OCI-LY1 (cell line): Measurements from ENCODE around the gene LDLRAD1.
"Not testable (repeated sequence)": the region's sequence is repeated elsewhere in the genome, so short reads cannot be mapped to it uniquely, and the experiment has no call there.

Source experiments
- H2AFZ ChIP-seq: fragments of 200-600 bp; sonication (generic), shearing (Covaris generic); 2 replicates; pipeline ENCODE4 v1.6.0; 2014; ENCODE audit warnings: antibody characterized with exemption, mild to moderate bottlenecking, low read length
- H3F3A ChIP-seq: fragments of 200-600 bp; sonication (generic), shearing (Covaris generic); 2 replicates; pipeline ENCODE4 v1.6.0; 2014; ENCODE audit warnings: mild to moderate bottlenecking, antibody characterized with exemption, low read length, moderate library complexity; ENCODE audit not compliant: insufficient read depth
- H3K27ac ChIP-seq: fragments of 200-600 bp; sonication (generic); 2 replicates; pipeline ENCODE4 v1.5.1; 2014; ENCODE audit warnings: low read length, mixed run types, mild to moderate bottlenecking, low read depth; ENCODE audit not compliant: poor library complexity, severe bottlenecking
- H3K27me3 ChIP-seq: fragments of 200-600 bp; sonication (generic); 2 replicates; pipeline ENCODE4 v1.6.0; 2014; ENCODE audit warnings: antibody characterized with exemption, mild to moderate bottlenecking, low read length, moderate library complexity; ENCODE audit not compliant: insufficient read depth
- H3K36me3 ChIP-seq: fragments of 200-600 bp; sonication (generic); 2 replicates; pipeline ENCODE4 v1.6.1; 2014; ENCODE audit warnings: mild to moderate bottlenecking, antibody characterized with exemption, low read length, moderate library complexity, mixed read lengths; ENCODE audit not compliant: insufficient read depth
- H3K4me1 ChIP-seq: fragments of 200-600 bp; sonication (generic); 2 replicates; pipeline ENCODE4 v1.5.1; 2014; ENCODE audit warnings: mild to moderate bottlenecking, low read length, moderate library complexity; ENCODE audit not compliant: insufficient read depth, severe bottlenecking
- H3K4me2 ChIP-seq: fragments of 200-600 bp; sonication (generic), shearing (Covaris generic); 2 replicates; pipeline ENCODE4 v1.6.1; 2014; ENCODE audit warnings: low read length
- H3K4me3 ChIP-seq: fragments of 200-600 bp; sonication (generic); 2 replicates; pipeline ENCODE4 v1.5.1; 2014; ENCODE audit warnings: low read length, low read depth, mild to moderate bottlenecking, mixed read lengths; ENCODE audit not compliant: poor library complexity, severe bottlenecking
- H3K79me2 ChIP-seq: fragments of 200-600 bp; shearing (Covaris generic); 2 replicates; pipeline ENCODE4 v1.6.1; 2016; ENCODE audit warnings: mixed run types, low read length, mixed read lengths; ENCODE audit not compliant: insufficient read depth
- H3K9ac ChIP-seq: fragments of 200-600 bp; sonication (generic), shearing (Covaris generic); 2 replicates; pipeline ENCODE4 v1.6.1; 2014; ENCODE audit warnings: mild to moderate bottlenecking, low read length, mixed read lengths
- H3K9me2 ChIP-seq: fragments of 200-600 bp; sonication (generic), shearing (Covaris generic); 2 replicates; pipeline ENCODE4 v1.6.1; 2014; ENCODE audit warnings: low read depth, mild to moderate bottlenecking, low read length, mixed read lengths
- H3K9me3 ChIP-seq: fragments of 200-600 bp; shearing (Covaris generic); 2 replicates; pipeline ENCODE4 v1.6.1; 2014; ENCODE audit warnings: low read length, mixed read lengths
- H4K20me1 ChIP-seq: fragments of 200-600 bp; sonication (generic), shearing (Covaris generic); 2 replicates; pipeline ENCODE4 v1.6.0; 2016; ENCODE audit warnings: mild to moderate bottlenecking, low read length; ENCODE audit not compliant: insufficient read depth
- CTCF ChIP-seq: fragments of 200-600 bp; sonication (generic), shearing (Covaris generic); IDR thresholded peaks from 2 replicates; pipeline ENCODE4 v1.5.1; 2017; ENCODE audit warnings: mild to moderate bottlenecking, antibody characterized with exemption, low read length, moderate library complexity, mixed read lengths
- EZH2 ChIP-seq: fragments of 200-600 bp; sonication (generic), shearing (Covaris generic); IDR thresholded peaks from 2 replicates; pipeline ENCODE4 v1.8.0; 2017; ENCODE audit warnings: borderline replicate concordance, mixed run types, mild to moderate bottlenecking, antibody characterized with exemption, low read length, moderate library complexity, mixed read lengths

LDLRAD1 gene

GRCh38 chr1:53971718-53972117 lies 46.3 kb downstream of the LDLRAD1 start:
- TF ChIP-seq CTCF (no peak), EZH2 (no peak)
- no peak overlapping the region for H3K4me2 ChIP-seq

GRCh38 chr1:53969323-53969722 lies 48.7 kb downstream of the LDLRAD1 start:
- H3K9me3 ChIP-seq, H4K20me1 ChIP-seq, H3K9ac ChIP-seq, H3K9me2 ChIP-seq, H3F3A ChIP-seq, H3K4me2 ChIP-seq, H2AFZ ChIP-seq, H3K79me2 ChIP-seq, H3K4me3 ChIP-seq, H3K4me1 ChIP-seq, H3K27ac ChIP-seq, H3K27me3 ChIP-seq: not testable (repeated sequence)
- H3K36me3 ChIP-seq: peaks cover 36% of the 10 kb centered on the region

More at GRCh38 chr1:53971718-53972117, 46.3 kb downstream of the LDLRAD1 start:
- H4K20me1 ChIP-seq: no peaks in the 10 kb centered on the region
- H3K27ac ChIP-seq: no peak overlapping the region
- no peak overlapping the region for H3K9ac ChIP-seq
- no peaks in the 10 kb centered on the region for H3K79me2 ChIP-seq
- H3K9me3 ChIP-seq: no peaks in the 10 kb centered on the region
- H3K9me2 ChIP-seq: no peaks in the 10 kb centered on the region
- peaks cover 25% of the 10 kb centered on the region for H3K36me3 ChIP-seq
- no peak overlapping the region for H2AFZ ChIP-seq
- no peaks in the 10 kb centered on the region for H3K4me1 ChIP-seq
- no peaks in the 10 kb centered on the region for H3K27me3 ChIP-seq
- no peaks in the 10 kb centered on the region for H3F3A ChIP-seq
- no peak overlapping the region for H3K4me3 ChIP-seq

- no peaks in the 10 kb centered on the region for H4K20me1 ChIP-seq
- no peak overlapping the region for H3K4me2 ChIP-seq
- peaks cover 38% of the 10 kb centered on the region; the same call in 1 of the 2 replicates for H3K36me3 ChIP-seq
- no peak overlapping the region for H3K27ac ChIP-seq
- no peak overlapping the region for H3K4me3 ChIP-seq
- H3K27me3 ChIP-seq: no peaks in the 10 kb centered on the region
- TF ChIP-seq CTCF: no peak
- H3K9me3 ChIP-seq: no peaks in the 10 kb centered on the region
- no peaks in the 10 kb centered on the region for H3K79me2 ChIP-seq
- no peak overlapping the region for H3K9ac ChIP-seq
- H3F3A ChIP-seq: no peaks in the 10 kb centered on the region
- no peaks in the 10 kb centered on the region for H3K9me2 ChIP-seq
- H3K4me1 ChIP-seq: no peaks in the 10 kb centered on the region
- H2AFZ ChIP-seq: no peak overlapping the region
Observed at GRCh38 chr1:53968125-53968513, 49.9 kb downstream of the LDLRAD1 start.

GRCh38 chr1:53967409-53968124 lies 50.4 kb downstream of the LDLRAD1 start:
- Histone ChIP-seq H3K27ac (no peak overlapping the region), H3K4me2 (no peak overlapping the region), H3K79me2 (no peaks in the 10 kb centered on the region), H3K4me1 (no peaks in the 10 kb centered on the region), H3K36me3 (peaks cover 43% of the 10 kb centered on the region; the same call in 1 of the 2 replicates), H3K9me2 (no peaks in the 10 kb centered on the region), H2AFZ (no peak overlapping the region), H3K4me3 (no peak overlapping the region), H3F3A (no peaks in the 10 kb centered on the region), H4K20me1 (no peaks in the 10 kb centered on the region), H3K9me3 (no peaks in the 10 kb centered on the region), H3K9ac (no peak overlapping the region), H3K27me3 (no peaks in the 10 kb centered on the region)
- TF ChIP-seq EZH2 (no peak), CTCF (no peak)
